ENCODE data around the gene PRR16. TPM values are rescaled to one million over a fixed set of nuclear protein-coding genes. Genes with fewer than 3 reads are reported as not detected.

Gene PRR16
- total and polyA plus RNA-seq, 2 experiments from 2014 or later, result 15.3 to 16.1 TPM

DNA sequence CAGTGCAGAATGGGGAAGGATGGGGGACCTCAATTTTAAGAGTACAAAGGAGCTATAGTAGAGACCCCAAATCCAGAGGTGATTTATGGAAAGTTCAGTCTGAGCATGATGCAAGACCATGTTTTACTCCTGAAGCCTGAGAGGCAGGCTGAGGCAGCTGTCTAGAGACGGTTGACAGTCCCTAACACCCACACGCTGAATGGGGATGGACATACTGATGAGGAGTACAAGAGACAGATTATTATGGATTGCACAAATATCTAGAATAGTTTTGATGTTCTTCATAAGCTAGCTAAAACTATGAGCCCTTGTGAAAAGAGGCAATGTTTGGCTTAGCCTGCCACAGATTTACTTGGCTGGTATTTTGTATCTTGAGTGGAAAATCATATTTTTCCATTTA is 64.5 kb downstream of the PRR16 start:
- no peak overlapping the region for H3K4me2 ChIP-seq

DNA sequence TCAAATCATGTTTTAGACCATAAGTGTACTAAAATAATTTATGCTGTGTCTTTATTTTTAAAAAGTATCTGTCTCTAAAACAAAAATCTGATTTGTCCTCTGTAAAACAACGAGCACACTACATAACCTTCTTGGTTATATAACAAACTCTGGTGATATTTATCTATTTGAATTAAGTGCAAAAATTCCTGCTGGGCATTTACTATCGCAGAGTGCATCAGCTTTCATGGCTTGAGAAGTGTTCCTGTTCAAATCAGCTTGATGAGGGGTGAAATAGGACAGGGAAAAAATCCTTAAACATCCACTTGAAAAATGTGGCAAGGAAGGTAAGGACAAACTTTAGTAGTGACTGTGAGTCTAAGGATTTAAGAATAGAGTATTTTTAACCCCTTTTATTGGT is 65.3 kb downstream of the PRR16 start:
- peaks cover 3% of the 10 kb centered on the region for H3K79me2 ChIP-seq
- 75% methylated on average over 2 of the region's 2 CpGs for WGBS (ENCODE audit: low lambda C conversion rate, missing lambda C conversion rate)

More for the DNA sequence above, 64.5 kb downstream of the PRR16 start:
- H3K27me3 ChIP-seq, result no peaks in the 10 kb centered on the region
- H2AFZ ChIP-seq, result no peak overlapping the region
- no peaks in the 10 kb centered on the region for H3K36me3 ChIP-seq (replicated peaks; ENCODE audit: insufficient read depth, low read depth)
- no peak overlapping the region for H3K27ac ChIP-seq
- H3K79me2 ChIP-seq, result peaks cover 3% of the 10 kb centered on the region
- H4K20me1 ChIP-seq (ENCODE audit: insufficient read depth, poor library complexity, severe bottlenecking), result peaks cover 4% of the 10 kb centered on the region
- no peak overlapping the region for H3K4me3 ChIP-seq
- H3K9me2 ChIP-seq (replicated peaks; ENCODE audit: insufficient read depth), result no peaks in the 10 kb centered on the region
- no peaks in the 10 kb centered on the region for H3K9me3 ChIP-seq (ENCODE audit: low read depth)
- 82% methylated on average over 2 of the region's 2 CpGs for WGBS (ENCODE audit: low lambda C conversion rate, missing lambda C conversion rate)
- DNase-seq (ENCODE audit: low spot score), result no peak
- no peak for TF ChIP-seq EZH2 (IDR thresholded peaks at IDR 0.05; ENCODE audit: borderline replicate concordance)
- TF ChIP-seq, protein P1, sequence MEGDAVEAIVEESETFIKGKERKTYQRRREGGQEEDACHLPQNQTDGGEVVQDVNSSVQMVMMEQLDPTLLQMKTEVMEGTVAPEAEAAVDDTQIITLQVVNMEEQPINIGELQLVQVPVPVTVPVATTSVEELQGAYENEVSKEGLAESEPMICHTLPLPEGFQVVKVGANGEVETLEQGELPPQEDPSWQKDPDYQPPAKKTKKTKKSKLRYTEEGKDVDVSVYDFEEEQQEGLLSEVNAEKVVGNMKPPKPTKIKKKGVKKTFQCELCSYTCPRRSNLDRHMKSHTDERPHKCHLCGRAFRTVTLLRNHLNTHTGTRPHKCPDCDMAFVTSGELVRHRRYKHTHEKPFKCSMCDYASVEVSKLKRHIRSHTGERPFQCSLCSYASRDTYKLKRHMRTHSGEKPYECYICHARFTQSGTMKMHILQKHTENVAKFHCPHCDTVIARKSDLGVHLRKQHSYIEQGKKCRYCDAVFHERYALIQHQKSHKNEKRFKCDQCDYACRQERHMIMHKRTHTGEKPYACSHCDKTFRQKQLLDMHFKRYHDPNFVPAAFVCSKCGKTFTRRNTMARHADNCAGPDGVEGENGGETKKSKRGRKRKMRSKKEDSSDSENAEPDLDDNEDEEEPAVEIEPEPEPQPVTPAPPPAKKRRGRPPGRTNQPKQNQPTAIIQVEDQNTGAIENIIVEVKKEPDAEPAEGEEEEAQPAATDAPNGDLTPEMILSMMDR (IDR thresholded peaks at IDR 0.05; ENCODE audit: poor library complexity), result no peak
- no peak for TF ChIP-seq EZH2phosphoT487 (IDR thresholded peaks at IDR 0.05; ENCODE audit: low read depth, severe bottlenecking, unreplicated experiment)
- H3K4me1 ChIP-seq (ENCODE audit: insufficient read depth), result no peaks in the 10 kb centered on the region

DNA sequence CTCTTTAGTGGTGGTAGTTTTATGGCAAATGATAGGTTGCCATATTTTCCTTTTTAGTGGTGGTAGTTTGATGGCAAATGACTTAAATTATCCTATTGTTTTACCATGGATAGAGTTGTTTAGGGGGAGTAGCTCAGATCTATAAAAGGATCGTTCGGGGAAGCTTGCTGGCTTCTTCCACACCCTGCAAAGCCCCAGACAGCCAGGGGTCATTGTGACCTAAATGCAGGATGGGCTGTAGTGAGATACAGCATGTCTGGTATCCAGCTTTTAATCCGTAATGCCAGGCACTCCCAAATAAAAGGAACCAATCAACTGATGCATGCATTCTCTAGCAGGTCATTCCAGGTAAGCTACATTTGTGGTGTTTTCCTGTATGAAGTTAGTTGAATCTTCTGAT is 67.1 kb downstream of the PRR16 start:
- H3K4me3 ChIP-seq, result no peak overlapping the region
- no peak for DNase-seq (ENCODE audit: low spot score)
- H3K36me3 ChIP-seq (replicated peaks; ENCODE audit: insufficient read depth, low read depth), result no peaks in the 10 kb centered on the region
- H3K79me2 ChIP-seq, result no peaks in the 10 kb centered on the region
- 42% methylated on average over 3 of the region's 3 CpGs for WGBS (ENCODE audit: low lambda C conversion rate, missing lambda C conversion rate)
- H3K27ac ChIP-seq, result no peak overlapping the region
- TF ChIP-seq, protein P1 (IDR thresholded peaks at IDR 0.05; ENCODE audit: poor library complexity), result no peak
- TF ChIP-seq EZH2phosphoT487 (IDR thresholded peaks at IDR 0.05; ENCODE audit: low read depth, severe bottlenecking, unreplicated experiment), result no peak
- TF ChIP-seq EZH2 (IDR thresholded peaks at IDR 0.05; ENCODE audit: borderline replicate concordance), result no peak
- no peaks in the 10 kb centered on the region for H3K4me1 ChIP-seq (ENCODE audit: insufficient read depth)
- no peaks in the 10 kb centered on the region for H4K20me1 ChIP-seq (ENCODE audit: insufficient read depth, poor library complexity, severe bottlenecking)
- H2AFZ ChIP-seq, result no peak overlapping the region
- H3K9me3 ChIP-seq (ENCODE audit: low read depth), result no peaks in the 10 kb centered on the region
- H3K4me2 ChIP-seq, result no peak overlapping the region
- H3K9me2 ChIP-seq (replicated peaks; ENCODE audit: insufficient read depth), result no peaks in the 10 kb centered on the region
- H3K27me3 ChIP-seq, result no peaks in the 10 kb centered on the region

More for the DNA sequence above, 65.3 kb downstream of the PRR16 start:
- Histone ChIP-seq H3K4me2 (no peak overlapping the region), H3K36me3 (replicated peaks; ENCODE audit: insufficient read depth, low read depth) (no peaks in the 10 kb centered on the region), H3K4me3 (no peak overlapping the region), H2AFZ (no peak overlapping the region), H3K4me1 (ENCODE audit: insufficient read depth) (no peaks in the 10 kb centered on the region), H3K27ac (no peak overlapping the region), H3K27me3 (no peaks in the 10 kb centered on the region), H4K20me1 (ENCODE audit: insufficient read depth, poor library complexity, severe bottlenecking) (no peaks in the 10 kb centered on the region), H3K9me3 (ENCODE audit: low read depth) (no peaks in the 10 kb centered on the region), H3K9me2 (replicated peaks; ENCODE audit: insufficient read depth) (no peaks in the 10 kb centered on the region)
- TF ChIP-seq, protein P1 (IDR thresholded peaks at IDR 0.05; ENCODE audit: poor library complexity), result no peak
- TF ChIP-seq EZH2 (IDR thresholded peaks at IDR 0.05; ENCODE audit: borderline replicate concordance) (no peak), EZH2phosphoT487 (IDR thresholded peaks at IDR 0.05; ENCODE audit: low read depth, severe bottlenecking, unreplicated experiment) (no peak)
- DNase-seq (ENCODE audit: low spot score), result no peak

DNA sequence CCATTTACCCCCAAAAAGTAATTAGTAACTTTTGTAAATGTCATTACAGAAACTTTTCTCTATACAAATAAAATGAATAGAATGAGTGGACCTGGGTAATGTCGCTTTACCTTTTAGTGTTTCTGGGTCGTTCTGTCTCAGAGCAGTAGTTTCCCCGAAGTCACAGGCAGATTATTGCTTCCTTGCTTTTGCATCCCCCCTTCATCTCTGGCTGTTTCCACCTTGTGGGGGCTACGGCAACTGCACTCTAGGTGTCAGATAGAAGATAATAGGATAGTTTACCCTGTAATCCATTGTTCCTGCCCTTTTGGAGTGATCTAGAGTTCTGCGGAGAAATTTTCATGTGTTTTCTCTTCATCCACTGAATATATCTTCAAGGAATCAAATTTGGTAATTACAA is 68.7 kb downstream of the PRR16 start:
- no peak for TF ChIP-seq EZH2phosphoT487 (IDR thresholded peaks at IDR 0.05; ENCODE audit: low read depth, severe bottlenecking, unreplicated experiment)
- TF ChIP-seq EZH2 (IDR thresholded peaks at IDR 0.05; ENCODE audit: borderline replicate concordance), result no peak
- TF ChIP-seq, protein P1 (IDR thresholded peaks at IDR 0.05; ENCODE audit: poor library complexity), result no peak
- no peak overlapping the region for H3K4me2 ChIP-seq
- H3K36me3 ChIP-seq (replicated peaks; ENCODE audit: insufficient read depth, low read depth), result no peaks in the 10 kb centered on the region
- H3K79me2 ChIP-seq, result no peaks in the 10 kb centered on the region
- no peak overlapping the region for H2AFZ ChIP-seq
- WGBS (ENCODE audit: low lambda C conversion rate, missing lambda C conversion rate), result 59% methylated on average over 5 of the region's 5 CpGs
- no peaks in the 10 kb centered on the region for H4K20me1 ChIP-seq (ENCODE audit: insufficient read depth, poor library complexity, severe bottlenecking)
- no peaks in the 10 kb centered on the region for H3K27me3 ChIP-seq
- no peak for DNase-seq (ENCODE audit: low spot score)
- H3K9me3 ChIP-seq (ENCODE audit: low read depth), result no peaks in the 10 kb centered on the region
- H3K9me2 ChIP-seq (replicated peaks; ENCODE audit: insufficient read depth), result no peaks in the 10 kb centered on the region
- no peak overlapping the region for H3K4me3 ChIP-seq
- no peak overlapping the region for H3K27ac ChIP-seq
- no peaks in the 10 kb centered on the region for H3K4me1 ChIP-seq (ENCODE audit: insufficient read depth)
